Ovary (tissue), 10 donors: ENCODE results near the gene CDKN1B. TPM values are rescaled to one million over a fixed set of nuclear protein-coding genes. Genes with fewer than 3 reads are reported as not detected.

ENCODE experiments used
- DNase-seq, 5 donors: peaks; one replicate each; pipeline ENCODE4 v3.0.0-alpha.2; 2019 to 2020
- H3K27ac ChIP-seq, 2 donors: fragments of 200-600 bp; one replicate each; pipeline versions ENCODE4 v1.5.1 to v1.8.0; 2019 to 2022
- H3K27me3 ChIP-seq: fragments of 200-600 bp; one replicate; pipeline ENCODE4 v1.8.0; 2022
- H3K36me3 ChIP-seq: fragments of 200-600 bp; sonication (generic); one replicate; pipeline ENCODE4 v1.5.1; 2019
- H3K4me1 ChIP-seq: one replicate; pipeline ENCODE4 v1.8.1; 2013; ENCODE audit warnings: mild to moderate bottlenecking, moderate library complexity; ENCODE audit not compliant: insufficient read depth
- H3K4me3 ChIP-seq: fragments of 200-600 bp; sonication (generic); one replicate; pipeline ENCODE4 v1.5.1; 2017
- H3K9me3 ChIP-seq, 2 donors: fragments of 200-600 bp in 1 of 2; sonication (generic) in 1 of 2; one replicate each; pipeline versions ENCODE4 v1.5.1 to v1.8.1; 2013 to 2019; ENCODE audit warnings: mild to moderate bottlenecking in 1 of 2, moderate library complexity in 1 of 2
- EP300 ChIP-seq: sonication (generic); formaldehyde crosslinking; IDR thresholded peaks from one replicate; pipeline ENCODE4 v1.6.1; 2017; ENCODE audit warnings: antibody characterized with exemption
- POLR2A ChIP-seq: fragments of 450-650 bp; IDR thresholded peaks from one replicate; pipeline ENCODE4 v1.6.1; 2017; ENCODE audit warnings: antibody characterized with exemption, mild to moderate bottlenecking, moderate library complexity
- WGBS, 3 donors: extraction: QIAGEN DNeasy Blood & Tissue Kit in 1 of 3; methylation state at CpG; one replicate each; pipeline versions ENCODE4 v1.1.5 to v1.1.7; 2013 to 2017; 5-methylcytosine and 5-hydroxymethylcytosine counted together
- intact Hi-C, 4 donors: fragments of 100-400 bp; cut with DNase I; formaldehyde crosslinking; loops; one replicate each; pipeline versions ENCODE4 v1.11.0 to v1.15.1; 2022 to 2023
- long read RNA-seq, 3 donors: library from polyadenylated mRNA in 2 of 3; unstranded in 2 of 3; transcript quantifications; one replicate each; pipeline ENCODE4 v2.0.0 and lab custom pipeline, GENCODE V29; 2021 to 2026
- polyA plus RNA-seq, 2 donors: library from polyadenylated mRNA; stranded (reverse); fragments of 200-250 nt in 1 of 2; fragments of 350-450 nt in 1 of 2; fragmentation: Illumina TruSeq in 1 of 2; extraction: RNeasy Lipid Tissue Mini Kit (QIAGEN cat#74804) in 1 of 2; gene quantifications; one replicate each; pipeline ENCODE4 v1.2.3, GENCODE V29; 2013 to 2014
- total RNA-seq, 7 donors: library from RNA; depleted of rRNA in 2 of 7; stranded (reverse); fragments of >200 nt in 2 of 7; fragmentation: NEBNext Ultra II Directional in 3 of 7; extraction: Animal tissue kit (Norgen Biotek cat#: 25700) in 3 of 7; gene quantifications; one replicate each; pipeline versions ENCODE4 v1.1.0 to v1.2.4, GENCODE V29; 2016 to 2023
- TF ChIP-seq, protein P1 (sequence below), 3 donors: fragments of 450-650 bp in 2 of 3; fragments of 200-600 bp in 1 of 3; IDR thresholded peaks; one replicate each; pipeline versions ENCODE4 v1.5.1 to v1.8.0; 2016 to 2022; ENCODE audit warnings: antibody characterized with exemption in 3 of 3, mild to moderate bottlenecking in 1 of 3
- donor health status: DM: no; HTN: no; CAD: no; lungs with moderate emphysema.
- donor health status: DM: no; HTN: no; CAD: no.
- donor health status: Bipolar disorder and iron deficiency.
- donor health status: DM: yes; HTN: yes; CAD: no.
- donor health status: DM: no; HTN: no; CAD: no.
- donor health status: DM: yes; HTN: yes; CAD: no.

Gene CDKN1B
- 10 to 100 TPM; 54.3 to 90.2 (median 76.8) TPM for total RNA-seq
- 10 to 100 TPM; 73.5 to 74.2 TPM for polyA plus RNA-seq
- long read RNA-seq, donor 1, transcript CDKN1B-201 (3 exons, 2,657 nt): major isoform, 11 of 24 reads
- long read RNA-seq, donor 1, partial matches to known transcripts: 9 of 24 reads
- long read RNA-seq, donor 1, other reads (novel, unspliced or antisense): 4 of 24 reads
- long read RNA-seq, donor 2, transcript CDKN1B-201 (3 exons, 2,657 nt): major isoform, 16 of 32 reads
- long read RNA-seq, donor 2, partial matches to known transcripts: 16 of 32 reads
- long read RNA-seq, donor 2, other reads (novel, unspliced or antisense): 0 of 32 reads
- long read RNA-seq, donor 3, transcript CDKN1B-201 (3 exons, 2,657 nt): major isoform, 6 of 11 reads
- long read RNA-seq, donor 3, partial matches to known transcripts: 1 of 11 reads
- long read RNA-seq, donor 3, other reads (novel, unspliced or antisense): 4 of 11 reads

DNA sequence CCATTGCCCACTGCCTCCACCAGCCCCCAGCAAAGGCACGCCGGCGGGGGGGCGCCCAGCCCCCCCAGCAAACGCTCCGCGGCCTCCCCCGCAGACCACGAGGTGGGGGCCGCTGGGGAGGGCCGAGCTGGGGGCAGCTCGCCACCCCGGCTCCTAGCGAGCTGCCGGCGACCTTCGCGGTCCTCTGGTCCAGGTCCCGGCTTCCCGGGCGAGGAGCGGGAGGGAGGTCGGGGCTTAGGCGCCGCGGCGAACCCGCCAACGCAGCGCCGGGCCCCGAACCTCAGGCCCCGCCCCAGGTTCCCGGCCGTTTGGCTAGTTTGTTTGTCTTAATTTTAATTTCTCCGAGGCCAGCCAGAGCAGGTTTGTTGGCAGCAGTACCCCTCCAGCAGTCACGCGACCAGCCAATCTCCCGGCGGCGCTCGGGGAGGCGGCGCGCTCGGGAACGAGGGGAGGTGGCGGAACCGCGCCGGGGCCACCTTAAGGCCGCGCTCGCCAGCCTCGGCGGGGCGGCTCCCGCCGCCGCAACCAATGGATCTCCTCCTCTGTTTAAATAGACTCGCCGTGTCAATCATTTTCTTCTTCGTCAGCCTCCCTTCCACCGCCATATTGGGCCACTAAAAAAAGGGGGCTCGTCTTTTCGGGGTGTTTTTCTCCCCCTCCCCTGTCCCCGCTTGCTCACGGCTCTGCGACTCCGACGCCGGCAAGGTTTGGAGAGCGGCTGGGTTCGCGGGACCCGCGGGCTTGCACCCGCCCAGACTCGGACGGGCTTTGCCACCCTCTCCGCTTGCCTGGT lies at the start of gene CDKN1B:
TSS of gene CDKN1B (plus strand) at position 576 of the 793 bp plus-strand sequence. CDS start 472 bp downstream, outside the sequence.
- intact Hi-C loops: loop anchor here in 2 of 4 donors (5.0 to 10.0 kb wide), 2 partner anchors 155 to 278 kb away; partner anchors contain the start of gene DUSP16 (in 2 of the 2)
- 0 to 1% (median 0%) methylated on average over 69 to 81 of the region's 81 CpGs for WGBS, 3 donors
- H3K9me3 ChIP-seq: no peaks in the 10 kb centered on the region
- peak; percentile 92 to 95 (median 93) for DNase-seq
- no peaks in the 10 kb centered on the region for H3K36me3 ChIP-seq
- peaks cover 20% of the 10 kb centered on the region for H3K4me1 ChIP-seq
- TF ChIP-seq, protein P1, sequence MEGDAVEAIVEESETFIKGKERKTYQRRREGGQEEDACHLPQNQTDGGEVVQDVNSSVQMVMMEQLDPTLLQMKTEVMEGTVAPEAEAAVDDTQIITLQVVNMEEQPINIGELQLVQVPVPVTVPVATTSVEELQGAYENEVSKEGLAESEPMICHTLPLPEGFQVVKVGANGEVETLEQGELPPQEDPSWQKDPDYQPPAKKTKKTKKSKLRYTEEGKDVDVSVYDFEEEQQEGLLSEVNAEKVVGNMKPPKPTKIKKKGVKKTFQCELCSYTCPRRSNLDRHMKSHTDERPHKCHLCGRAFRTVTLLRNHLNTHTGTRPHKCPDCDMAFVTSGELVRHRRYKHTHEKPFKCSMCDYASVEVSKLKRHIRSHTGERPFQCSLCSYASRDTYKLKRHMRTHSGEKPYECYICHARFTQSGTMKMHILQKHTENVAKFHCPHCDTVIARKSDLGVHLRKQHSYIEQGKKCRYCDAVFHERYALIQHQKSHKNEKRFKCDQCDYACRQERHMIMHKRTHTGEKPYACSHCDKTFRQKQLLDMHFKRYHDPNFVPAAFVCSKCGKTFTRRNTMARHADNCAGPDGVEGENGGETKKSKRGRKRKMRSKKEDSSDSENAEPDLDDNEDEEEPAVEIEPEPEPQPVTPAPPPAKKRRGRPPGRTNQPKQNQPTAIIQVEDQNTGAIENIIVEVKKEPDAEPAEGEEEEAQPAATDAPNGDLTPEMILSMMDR (IDR thresholded peaks at IDR 0.05): no peak
- TF ChIP-seq EP300 (no peak), POLR2A (peak; percentile 57)
- peak within 1 kb of the TSS; percentile 70 for H3K4me3 ChIP-seq
- peak within 1 kb of the TSS; percentile 99 to 100 for H3K27ac ChIP-seq
- H3K27me3 ChIP-seq: no peaks in the 10 kb centered on the region

DNA sequence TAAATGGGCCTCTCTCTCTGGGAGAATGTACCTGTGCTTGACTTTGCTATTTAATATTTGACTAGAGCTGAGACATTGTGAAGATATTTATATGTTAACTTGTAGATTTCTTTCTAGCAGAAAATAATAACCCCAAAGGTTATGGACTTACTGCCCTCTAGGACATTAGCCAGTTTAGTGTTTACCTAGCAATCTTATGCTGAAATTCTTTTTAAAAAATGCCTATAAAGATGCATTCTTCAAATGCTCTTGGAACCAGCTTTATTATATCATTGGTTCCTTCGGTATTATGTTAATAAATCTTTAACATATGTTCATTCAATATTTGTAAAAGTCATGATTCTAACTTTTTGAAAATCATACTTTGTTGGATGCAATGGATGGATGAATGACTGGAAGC lies 49.2 kb upstream of the CDKN1B start:
- Histone ChIP-seq H3K27ac (no peak overlapping the region), H3K27me3 (no peaks in the 10 kb centered on the region), H3K4me1 (peaks cover 3% of the 10 kb centered on the region), H3K9me3 (no peaks in the 10 kb centered on the region), H3K4me3 (no peak overlapping the region), H3K36me3 (no peaks in the 10 kb centered on the region)
- no peak for DNase-seq
- TF ChIP-seq, protein P1 (IDR thresholded peaks at IDR 0.05): no peak
- TF ChIP-seq POLR2A: no peak
- TF ChIP-seq EP300: no peak
- whole genome bisulfite sequencing, 3 donors: 85 to 91% (median 85%) methylated on average over 1 of the region's 1 CpG
- intact Hi-C loops: no loop called here

DNA sequence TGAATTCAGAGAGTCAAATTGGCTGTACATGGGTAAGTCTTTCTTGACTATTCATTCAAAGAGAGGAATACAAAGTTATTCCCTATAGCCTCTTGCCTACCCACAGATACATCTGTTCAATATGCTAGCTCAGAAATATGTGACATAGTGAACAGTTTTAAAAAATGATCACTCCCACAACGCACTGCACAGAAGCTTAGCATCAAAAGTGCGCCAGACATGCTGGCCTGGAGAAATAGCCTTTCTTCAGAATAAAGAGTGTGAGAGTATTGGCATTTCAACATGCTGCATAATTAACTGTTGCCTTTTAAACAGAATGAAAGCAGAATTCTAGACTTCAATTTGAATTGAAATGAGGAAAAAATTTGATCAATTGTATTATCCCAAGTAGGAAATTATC lies 48.1 kb upstream of the CDKN1B start:
- intact Hi-C loops: no loop called here
- no peak overlapping the region for H3K27ac ChIP-seq
- no peaks in the 10 kb centered on the region for H3K36me3 ChIP-seq
- H3K4me3 ChIP-seq: no peak overlapping the region
- no peaks in the 10 kb centered on the region for H3K9me3 ChIP-seq
- TF ChIP-seq POLR2A (no peak), EP300 (no peak)
- TF ChIP-seq, protein P1 (IDR thresholded peaks at IDR 0.05): no peak
- H3K27me3 ChIP-seq: no peaks in the 10 kb centered on the region
- WGBS, 3 donors: 91 to 97% (median 95%) methylated on average over 2 of the region's 2 CpGs
- no peak for DNase-seq
- H3K4me1 ChIP-seq: peaks cover 3% of the 10 kb centered on the region

DNA sequence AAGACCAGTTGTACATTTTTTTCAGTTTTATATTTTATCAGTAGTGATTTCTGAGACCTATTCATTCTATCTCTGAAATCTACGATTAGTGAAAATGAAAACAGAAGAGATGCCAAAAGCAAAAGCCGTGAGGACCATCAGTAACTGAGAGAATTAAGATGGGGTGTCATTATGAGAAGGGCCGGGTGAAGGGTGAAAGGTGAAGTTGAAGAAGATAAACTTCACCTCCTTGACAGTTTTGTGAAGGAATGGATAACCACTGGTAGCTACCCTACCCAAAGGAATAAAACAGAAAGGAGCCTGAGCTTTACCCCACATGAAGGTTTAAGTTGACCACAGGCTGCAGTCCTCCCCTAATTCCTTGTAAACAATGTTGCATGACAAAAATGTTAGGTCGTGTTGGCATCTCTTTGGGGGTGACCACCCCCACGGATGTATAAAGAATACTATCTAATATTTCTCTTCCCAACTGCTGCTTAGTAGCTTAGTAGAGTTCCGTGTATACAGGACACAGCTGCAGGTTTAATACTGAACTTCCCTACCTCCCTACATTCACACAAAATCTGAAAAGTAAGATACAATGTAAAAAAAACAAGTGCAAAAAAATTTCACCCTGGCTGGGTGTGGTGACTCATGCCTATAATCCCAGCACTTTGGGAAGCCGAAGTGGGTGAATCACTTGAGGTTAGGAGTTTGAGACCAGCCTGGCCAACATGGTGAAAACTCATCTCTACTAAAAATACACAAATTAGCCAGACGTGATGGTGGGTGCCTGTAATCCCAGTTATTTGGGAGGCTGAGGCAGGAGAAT lies 45.1 kb upstream of the CDKN1B start:
- TF ChIP-seq EP300: no peak
- TF ChIP-seq POLR2A: no peak
- TF ChIP-seq, protein P1 (IDR thresholded peaks at IDR 0.05): no peak
- Histone ChIP-seq H3K27ac (no peak overlapping the region), H3K4me3 (no peak overlapping the region), H3K9me3 (no peaks in the 10 kb centered on the region), H3K27me3 (no peaks in the 10 kb centered on the region), H3K36me3 (no peaks in the 10 kb centered on the region), H3K4me1 (peaks cover 3% of the 10 kb centered on the region)
- WGBS, 3 donors: 20 to 40% (median 25%) methylated on average over 8 of the region's 8 CpGs
- intact Hi-C loops: no loop called here
- DNase-seq: no peak
